CD4-positive, CD25-positive, alpha-beta regulatory T cell (primary cell): ENCODE results near the gene FGFR3. TPM values are rescaled to one million over a fixed set of nuclear protein-coding genes. Genes with fewer than 3 reads are reported as not detected.
A peak's percentile ranks its signal among the peaks of the same experiment; 100 is the strongest.

Experiments
- ATAC-seq, 2 donors: fragments of 150-1000 bp; cut with Tn5 transposase; one replicate each; pipeline ENCODE4 v1.10.0; 2021; ENCODE audit warnings: low read depth in 2 of 2, moderate number of reproducible peaks in 2 of 2, moderate library complexity in 1 of 2
- DNase-seq, 3 donors: peaks; one replicate each; pipeline versions ENCODE4 v3.0.0 to v3.0.0-alpha.2; 2012 to 2022; ENCODE audit warnings: mixed read lengths in 1 of 3
- H3K27ac ChIP-seq: one replicate; pipeline ENCODE4 v1.7.0; 2013; ENCODE audit warnings: mild to moderate bottlenecking, low read length; ENCODE audit not compliant: insufficient read depth, poor library complexity, severe bottlenecking
- H3K27me3 ChIP-seq: one replicate; pipeline ENCODE4 v1.7.0; 2013; ENCODE audit warnings: low read length; ENCODE audit not compliant: control insufficient read depth, insufficient read depth
- H3K36me3 ChIP-seq: one replicate; pipeline ENCODE4 v1.7.0; 2013; ENCODE audit warnings: mild to moderate bottlenecking, low read length, moderate library complexity; ENCODE audit not compliant: control insufficient read depth, insufficient read depth
- H3K4me1 ChIP-seq: 2 replicates; pipeline ENCODE4 v1.7.0; 2013; ENCODE audit warnings: mild to moderate bottlenecking, low read length; ENCODE audit not compliant: insufficient read depth, control insufficient read depth, poor library complexity, severe bottlenecking
- H3K4me3 ChIP-seq: one replicate; pipeline ENCODE4 v1.7.0; 2013; ENCODE audit warnings: low read depth, mild to moderate bottlenecking, low read length, moderate library complexity
- H3K9me3 ChIP-seq, 2 experiments: 1 replicate in 1 of 2; 2 replicates in 1 of 2; pipeline ENCODE4 v1.7.0; 2013; ENCODE audit warnings: low read length in 2 of 2, mild to moderate bottlenecking in 1 of 2, moderate library complexity in 1 of 2; ENCODE audit not compliant: control insufficient read depth in 2 of 2
- H3K27ac Mint-ChIP-seq, 3 donors: one replicate each; pipeline ENCODE4 v1.8.0; 2020 to 2022; ENCODE audit warnings: mild to moderate bottlenecking in 3 of 3, mixed read lengths in 3 of 3, moderate library complexity in 2 of 3
- H3K27me3 Mint-ChIP-seq: one replicate; pipeline ENCODE4 v1.8.0; 2022; ENCODE audit warnings: mild to moderate bottlenecking, mixed read lengths
- H3K36me3 Mint-ChIP-seq: one replicate; pipeline ENCODE4 v1.8.0; 2020; ENCODE audit warnings: mixed read lengths
- H3K4me1 Mint-ChIP-seq, 4 donors: one replicate each; pipeline ENCODE4 v1.8.0; 2020 to 2022; ENCODE audit warnings: mixed read lengths in 4 of 4, mild to moderate bottlenecking in 1 of 4
- H3K4me3 Mint-ChIP-seq, 4 donors: one replicate each; pipeline ENCODE4 v1.8.0; 2020 to 2022; ENCODE audit warnings: mild to moderate bottlenecking in 4 of 4, mixed read lengths in 4 of 4, moderate library complexity in 3 of 4
- H3K9me3 Mint-ChIP-seq, 7 donors: one replicate each; pipeline ENCODE4 v1.8.0; 2020 to 2022; ENCODE audit warnings: mixed read lengths in 7 of 7, mild to moderate bottlenecking in 3 of 7, moderate library complexity in 2 of 7
- polyA plus RNA-seq, 4 donors: library from polyadenylated mRNA; unstranded; fragments of 300-500 nt; fragmentation: Illumina TruSeq; gene quantifications; one replicate each; pipeline ENCODE4 v1.2.3, GENCODE V29; 2021
- total RNA-seq: library from RNA; stranded (reverse); gene quantifications from one replicate; pipeline ENCODE4 v1.2.3, GENCODE V29; 2022

FGFR3 gene
- total and polyA plus RNA-seq, 5 donors from 2014 or later: 0.25 TPM; not detected in 4

- Histone ChIP-seq H3K4me3 (no peak overlapping the region), H3K4me1 (peaks cover 15% of the 10 kb centered on the region), H3K27me3 (no peaks in the 10 kb centered on the region), H3K9me3 (no peaks in the 10 kb centered on the region), H3K36me3 (no peaks in the 10 kb centered on the region), H3K27ac (no peak overlapping the region)
- H3K4me1 Mint-ChIP-seq: peaks cover 0 to 3% (median 0%) of the 10 kb centered on the region in 4 donors
- H3K4me3 Mint-ChIP-seq: no peak overlapping the region
- no peaks in the 10 kb centered on the region for H3K27me3 Mint-ChIP-seq
- ATAC-seq: no peak
- H3K27ac Mint-ChIP-seq: no peak overlapping the region
- H3K36me3 Mint-ChIP-seq: no peaks in the 10 kb centered on the region
- H3K9me3 Mint-ChIP-seq: no peaks in the 10 kb centered on the region
- no peak for DNase-seq
Measured at GRCh38 chr4:1756893-1757779, 36.0 kb upstream of the FGFR3 start.

DNA sequence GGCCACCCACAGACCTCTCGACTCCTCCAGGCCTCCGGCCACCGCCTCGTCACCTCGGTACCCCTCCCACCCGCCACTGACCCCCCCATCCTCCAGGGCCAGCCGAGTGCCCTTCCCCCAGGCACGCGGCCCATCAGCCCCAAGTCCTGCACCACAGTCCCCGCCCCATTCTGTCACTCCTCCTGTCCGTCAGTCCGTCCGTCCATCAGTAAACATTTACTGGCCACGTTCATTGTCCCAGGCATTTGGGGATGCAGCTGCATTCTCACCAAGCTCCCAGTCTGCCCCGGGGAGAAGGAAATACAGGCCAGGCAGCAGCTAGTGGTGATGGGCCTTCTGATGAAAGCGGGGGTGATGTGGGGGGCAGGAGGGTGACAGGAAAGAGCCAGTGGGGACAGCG lies 35.3 kb upstream of the FGFR3 start:
- Mint-ChIP-seq H3K4me1 (peaks cover 0 to 3% (median 0%) of the 10 kb centered on the region in 4 donors), H3K4me3 (peak overlapping the region in 1 of 4 donors; percentile 68), H3K27me3 (no peaks in the 10 kb centered on the region), H3K9me3 (no peaks in the 10 kb centered on the region), H3K36me3 (no peaks in the 10 kb centered on the region), H3K27ac (no peak overlapping the region)
- Histone ChIP-seq H3K27me3 (no peaks in the 10 kb centered on the region), H3K4me1 (peaks cover 8% of the 10 kb centered on the region), H3K9me3 (no peaks in the 10 kb centered on the region), H3K27ac (no peak overlapping the region), H3K4me3 (no peak overlapping the region), H3K36me3 (no peaks in the 10 kb centered on the region)
- ATAC-seq: no peak
- DNase-seq: no peak

GRCh38 chr4:1758306-1759121 lies 34.6 kb upstream of the FGFR3 start:
- DNase-seq (no peak), ATAC-seq (no peak)
- H3K36me3 Mint-ChIP-seq: no peaks in the 10 kb centered on the region
- H3K27ac Mint-ChIP-seq: no peak overlapping the region
- no peak overlapping the region for H3K4me3 ChIP-seq
- peaks cover 1% of the 10 kb centered on the region for H3K4me1 ChIP-seq
- H3K4me3 Mint-ChIP-seq: no peak overlapping the region
- H3K27ac ChIP-seq: no peak overlapping the region
- H3K4me1 Mint-ChIP-seq: no peaks in the 10 kb centered on the region
- H3K36me3 ChIP-seq: no peaks in the 10 kb centered on the region
- no peaks in the 10 kb centered on the region for H3K27me3 Mint-ChIP-seq
- no peaks in the 10 kb centered on the region for H3K27me3 ChIP-seq
- no peaks in the 10 kb centered on the region for H3K9me3 Mint-ChIP-seq
- H3K9me3 ChIP-seq: no peaks in the 10 kb centered on the region

DNA sequence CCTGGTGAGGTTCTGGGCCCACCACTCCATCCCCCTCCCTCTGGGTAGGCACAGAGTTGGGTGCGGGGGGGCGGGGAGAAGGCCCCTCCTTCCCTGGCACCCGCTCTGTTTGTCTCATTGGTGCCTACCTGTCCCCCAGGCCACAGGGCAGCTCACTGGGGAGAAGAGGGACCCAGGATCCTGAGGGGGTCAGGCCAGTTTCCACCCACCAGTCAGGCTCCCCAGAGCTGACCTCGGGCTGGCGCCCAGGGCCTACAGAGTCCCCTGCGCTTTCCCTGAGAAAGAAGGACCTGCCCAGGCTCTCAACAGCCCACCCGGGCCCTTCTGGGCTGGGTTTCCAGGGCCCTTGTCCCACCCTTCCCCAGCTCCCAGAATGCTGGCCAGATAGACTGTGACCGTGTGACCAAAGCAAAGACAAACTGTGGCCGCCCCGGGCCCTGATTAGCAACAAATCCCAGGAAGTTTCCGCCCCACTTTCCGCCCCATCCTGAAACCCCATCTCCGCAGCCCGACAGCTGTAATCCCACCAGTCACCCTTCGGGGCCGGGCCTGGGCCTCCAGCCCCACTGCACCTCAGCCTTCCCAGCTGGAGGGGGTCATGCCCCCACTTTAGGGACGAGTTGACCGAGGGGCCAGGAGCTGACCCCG lies 33.8 kb upstream of the FGFR3 start:
- ATAC-seq: no peak
- H3K27me3 ChIP-seq: no peaks in the 10 kb centered on the region
- H3K27ac Mint-ChIP-seq: no peak overlapping the region
- H3K36me3 Mint-ChIP-seq: no peaks in the 10 kb centered on the region
- no peaks in the 10 kb centered on the region for H3K9me3 ChIP-seq
- no peaks in the 10 kb centered on the region for H3K4me1 Mint-ChIP-seq
- peaks cover 3% of the 10 kb centered on the region for H3K27me3 Mint-ChIP-seq
- no peaks in the 10 kb centered on the region for H3K4me1 ChIP-seq
- H3K9me3 Mint-ChIP-seq: no peaks in the 10 kb centered on the region
- H3K36me3 ChIP-seq: no peaks in the 10 kb centered on the region
- no peak overlapping the region for H3K4me3 Mint-ChIP-seq
- no peak overlapping the region for H3K27ac ChIP-seq
- DNase-seq: no peak
- H3K4me3 ChIP-seq: no peak overlapping the region

GRCh38 chr4:1759818-1760223 lies 33.3 kb upstream of the FGFR3 start:
- H3K4me1 Mint-ChIP-seq: no peaks in the 10 kb centered on the region
- Histone ChIP-seq H3K36me3 (no peaks in the 10 kb centered on the region), H3K27ac (no peak overlapping the region), H3K27me3 (no peaks in the 10 kb centered on the region), H3K4me3 (no peak overlapping the region), H3K4me1 (no peaks in the 10 kb centered on the region), H3K9me3 (no peaks in the 10 kb centered on the region)
- peaks cover 6% of the 10 kb centered on the region for H3K27me3 Mint-ChIP-seq
- no peak overlapping the region for H3K27ac Mint-ChIP-seq
- no peak for ATAC-seq
- no peaks in the 10 kb centered on the region for H3K36me3 Mint-ChIP-seq
- H3K9me3 Mint-ChIP-seq: no peaks in the 10 kb centered on the region
- no peak overlapping the region for H3K4me3 Mint-ChIP-seq
- no peak for DNase-seq

GRCh38 chr4:1760521-1761071 lies 32.5 kb upstream of the FGFR3 start:
- Histone ChIP-seq H3K27ac (no peak overlapping the region), H3K9me3 (no peaks in the 10 kb centered on the region), H3K4me3 (no peak overlapping the region), H3K36me3 (no peaks in the 10 kb centered on the region), H3K27me3 (no peaks in the 10 kb centered on the region), H3K4me1 (no peaks in the 10 kb centered on the region)
- no peaks in the 10 kb centered on the region for H3K9me3 Mint-ChIP-seq
- no peak for DNase-seq
- H3K4me1 Mint-ChIP-seq: no peaks in the 10 kb centered on the region
- no peak overlapping the region for H3K27ac Mint-ChIP-seq
- no peaks in the 10 kb centered on the region for H3K36me3 Mint-ChIP-seq
- no peak for ATAC-seq
- peaks cover 9% of the 10 kb centered on the region for H3K27me3 Mint-ChIP-seq
- no peak overlapping the region for H3K4me3 Mint-ChIP-seq

DNA sequence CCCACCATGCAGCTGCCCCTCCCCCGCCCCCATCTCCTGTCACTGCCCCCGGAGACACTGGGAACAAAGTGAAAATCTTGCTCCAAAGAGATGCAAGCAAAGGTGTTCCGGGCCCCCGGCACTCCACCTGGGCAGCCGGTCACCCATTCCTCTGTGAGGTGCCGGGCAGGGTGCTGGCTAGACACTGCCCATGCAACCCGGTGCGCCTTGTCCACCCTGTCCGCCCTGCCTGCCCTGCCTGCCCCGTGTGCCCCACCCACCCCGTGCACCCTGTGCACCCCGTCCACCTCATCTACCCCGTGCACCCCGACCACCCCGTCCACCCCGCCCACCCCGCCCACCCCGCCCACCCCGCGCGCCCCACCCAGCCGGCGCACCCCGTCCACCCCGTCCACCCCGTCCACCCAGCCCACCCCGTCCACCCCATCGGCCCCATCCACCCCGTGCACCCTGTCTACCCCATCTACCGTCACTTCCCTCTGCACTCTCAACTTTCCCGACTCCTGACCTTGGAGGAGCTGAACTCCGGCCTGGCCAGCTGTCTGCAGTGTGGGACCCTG lies 31.9 kb upstream of the FGFR3 start:
- H3K36me3 Mint-ChIP-seq: no peaks in the 10 kb centered on the region
- no peaks in the 10 kb centered on the region for H3K4me1 Mint-ChIP-seq
- H3K36me3 ChIP-seq: no peaks in the 10 kb centered on the region
- no peaks in the 10 kb centered on the region for H3K9me3 Mint-ChIP-seq
- H3K27me3 Mint-ChIP-seq: peaks cover 11% of the 10 kb centered on the region
- ATAC-seq: no peak
- no peak overlapping the region for H3K27ac Mint-ChIP-seq
- no peak overlapping the region for H3K4me3 ChIP-seq
- no peaks in the 10 kb centered on the region for H3K4me1 ChIP-seq
- DNase-seq: no peak
- H3K27ac ChIP-seq: no peak overlapping the region
- H3K27me3 ChIP-seq: no peaks in the 10 kb centered on the region
- no peak overlapping the region for H3K4me3 Mint-ChIP-seq
- H3K9me3 ChIP-seq: no peaks in the 10 kb centered on the region
